ENCODE data around the gene CAND1. TPM values are rescaled to one million over a fixed set of nuclear protein-coding genes. Genes with fewer than 3 reads are reported as not detected.

Gene CAND1
- total RNA-seq, 1 experiment from 2014 or later: 190 TPM

GRCh38 chr12:67254372-67255026, 14.7 kb upstream of the CAND1 start:
- Histone ChIP-seq H3K36me3 (ENCODE audit: control insufficient read depth, insufficient read depth, low read length) (no peaks in the 10 kb centered on the region), H3K27me3 (ENCODE audit: control insufficient read depth, insufficient read depth, low read length) (no peaks in the 10 kb centered on the region), H3K4me1 (ENCODE audit: control insufficient read depth, insufficient read depth, low read length) (no peaks in the 10 kb centered on the region), H3K9me3 (ENCODE audit: control insufficient read depth, insufficient read depth, low read depth, low read length) (no peaks in the 10 kb centered on the region), H3K4me3 (ENCODE audit: low read depth in 2 of 2, low read length in 2 of 2) (no peak overlapping the region), H3K27ac (ENCODE audit: low read length) (no peak overlapping the region)
- ChIA-PET CTCF (no interaction called here), POLR2A (no interaction called here)
- intact Hi-C loops (cut with micrococcal nuclease; ENCODE audit: unreplicated experiment) (no loop called here), in situ Hi-C loops (cut with HindIII; ENCODE audit: low pct_unique_long_range_greater_than_20kb, low sequenced_read_pairs) (no loop called here)
- BruUV-seq (replicated peaks): no TSS peak
- no peak for TF ChIP-seq REST (IDR thresholded peaks at IDR 0.05; ENCODE audit: insufficient read depth in 1 of 2, low read depth in 2 of 2, low read length in 1 of 2)
- DNase-seq (ENCODE audit: low read depth, low spot score): no peak
- no peak for ATAC-seq

- in situ Hi-C loops (cut with HindIII; ENCODE audit: low pct_unique_long_range_greater_than_20kb, low sequenced_read_pairs) (no loop called here), intact Hi-C loops (cut with micrococcal nuclease; ENCODE audit: unreplicated experiment) (no loop called here)
- no peak for TF ChIP-seq REST (IDR thresholded peaks at IDR 0.05; ENCODE audit: insufficient read depth in 1 of 2, low read depth in 2 of 2, low read length in 1 of 2)
- no peak for TF ChIP-seq CTCF (IDR thresholded peaks at IDR 0.05)
- no peak for TF ChIP-seq SIN3A (IDR thresholded peaks at IDR 0.05; ENCODE audit: borderline replicate concordance, insufficient read depth, low read depth, low read length)
- no peak for TF ChIP-seq POLR2AphosphoS5 (IDR thresholded peaks at IDR 0.05; ENCODE audit: low read depth, low read length)
- no peak for TF ChIP-seq TCF7L2 (IDR thresholded peaks at IDR 0.05; ENCODE audit: low read depth, low read length)
Observed at GRCh38 chr12:67256649-67257048, 12.5 kb upstream of the CAND1 start.

More at GRCh38 chr12:67256649-67257048, 12.5 kb upstream of the CAND1 start:
- CTCF ChIA-PET: no interaction called here
- POLR2A ChIA-PET: no interaction called here
- no peaks in the 10 kb centered on the region for H3K4me1 ChIP-seq (ENCODE audit: control insufficient read depth, insufficient read depth, low read length)
- no peak for ATAC-seq
- no peak for DNase-seq (ENCODE audit: low read depth, low spot score)
- BruUV-seq (replicated peaks): no TSS peak
- no peak overlapping the region for H3K27ac ChIP-seq (ENCODE audit: low read length)
- no peak overlapping the region for H3K4me3 ChIP-seq (ENCODE audit: low read depth in 2 of 2, low read length in 2 of 2)
- no peaks in the 10 kb centered on the region for H3K36me3 ChIP-seq (ENCODE audit: control insufficient read depth, insufficient read depth, low read length)
- H3K9me3 ChIP-seq (ENCODE audit: control insufficient read depth, insufficient read depth, low read depth, low read length): no peaks in the 10 kb centered on the region
- H3K27me3 ChIP-seq (ENCODE audit: control insufficient read depth, insufficient read depth, low read length): no peaks in the 10 kb centered on the region
